Subcutaneous abdominal adipose tissue (tissue), 5 donors: ENCODE measurements around the gene HELZ.

Experiments used
- H3K27ac ChIP-seq: one replicate; pipeline ENCODE4 v1.7.0; 2013; ENCODE audit warnings: low read depth, mild to moderate bottlenecking, inconsistent platforms, low read length, moderate library complexity
- H3K27me3 ChIP-seq, 5 donors: one replicate each; pipeline ENCODE4 v1.7.0; 2013; ENCODE audit warnings: low read length in 5 of 5, inconsistent platforms in 1 of 5; ENCODE audit not compliant: control insufficient read depth in 5 of 5, insufficient read depth in 4 of 5
- H3K36me3 ChIP-seq, 5 donors: one replicate each; pipeline ENCODE4 v1.7.0; 2013; ENCODE audit warnings: low read length in 5 of 5; ENCODE audit not compliant: control insufficient read depth in 5 of 5, insufficient read depth in 5 of 5
- H3K4me1 ChIP-seq, 5 donors: one replicate each; pipeline ENCODE4 v1.7.0; 2013; ENCODE audit warnings: low read length in 5 of 5, mild to moderate bottlenecking in 3 of 5, moderate library complexity in 1 of 5; ENCODE audit not compliant: control insufficient read depth in 5 of 5, insufficient read depth in 5 of 5
- H3K4me3 ChIP-seq, 5 donors: one replicate each; pipeline ENCODE4 v1.7.0; 2013; ENCODE audit warnings: low read length in 5 of 5, low read depth in 1 of 5
- H3K9ac ChIP-seq, 5 donors: one replicate each; pipeline ENCODE4 v1.7.0; 2013; ENCODE audit warnings: low read length in 5 of 5, mild to moderate bottlenecking in 4 of 5, moderate library complexity in 3 of 5
- H3K9me3 ChIP-seq, 5 donors: one replicate each; pipeline ENCODE4 v1.7.0; 2013; ENCODE audit warnings: low read length in 5 of 5; ENCODE audit not compliant: control insufficient read depth in 5 of 5
- donor health status: healthy.
- donor health status: healthy.
- donor health status: healthy.
- donor health status: healthy.
- donor health status: healthy.

HELZ gene

DNA sequence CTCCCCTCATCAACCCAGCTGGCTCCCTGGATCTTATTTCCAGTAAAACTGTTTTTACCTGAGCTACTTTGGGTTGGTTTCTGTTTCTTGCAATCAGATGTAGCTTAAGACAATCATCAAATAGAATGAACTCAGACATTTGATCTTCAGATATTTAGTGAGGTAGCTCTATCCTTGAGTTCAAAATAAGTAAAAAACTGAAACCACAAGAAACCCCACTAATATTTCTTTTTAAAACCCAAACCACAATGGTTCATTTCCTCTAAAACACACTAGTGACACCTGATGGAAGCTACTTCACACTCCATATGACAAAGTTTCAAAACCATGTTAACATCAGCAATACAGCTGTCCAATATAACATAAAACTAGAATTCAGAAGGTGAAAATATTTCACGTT lies 162.9 kb downstream of the HELZ start:
- H3K27ac ChIP-seq: no peak overlapping the region
- no peak overlapping the region for H3K9ac ChIP-seq
- no peaks in the 10 kb centered on the region for H3K27me3 ChIP-seq
- peaks cover 0 to 10% (median 0%) of the 10 kb centered on the region in 5 donors for H3K4me1 ChIP-seq
- no peak overlapping the region for H3K4me3 ChIP-seq
- H3K36me3 ChIP-seq: peaks cover 17 to 38% (median 28%) of the 10 kb centered on the region in 5 donors
- H3K9me3 ChIP-seq: no peaks in the 10 kb centered on the region

DNA sequence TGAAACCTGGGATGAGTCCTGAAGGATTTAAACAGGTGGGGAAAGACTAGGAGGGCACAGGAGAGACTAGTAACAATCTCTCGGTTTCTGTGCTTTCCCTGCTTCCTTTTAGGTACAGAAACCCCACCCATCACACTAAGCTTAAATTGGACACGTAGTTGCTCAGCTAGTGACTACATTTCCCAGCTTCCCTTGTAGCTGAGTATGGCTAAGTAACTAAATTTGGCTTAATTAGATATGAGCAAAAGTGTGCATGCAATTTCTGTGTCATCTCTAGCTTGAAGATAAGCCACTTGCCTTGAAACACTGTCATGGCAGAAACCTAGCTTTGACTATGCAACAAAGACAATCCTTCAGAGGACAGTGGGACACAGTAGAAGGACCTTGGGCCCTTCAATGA lies 164.2 kb downstream of the HELZ start:
- H3K4me3 ChIP-seq: no peak overlapping the region
- H3K4me1 ChIP-seq: peaks cover 0 to 10% (median 0%) of the 10 kb centered on the region in 5 donors
- no peak overlapping the region for H3K9ac ChIP-seq
- H3K27me3 ChIP-seq: no peaks in the 10 kb centered on the region
- H3K9me3 ChIP-seq: no peaks in the 10 kb centered on the region
- H3K36me3 ChIP-seq: peaks cover 16 to 34% (median 26%) of the 10 kb centered on the region in 5 donors
- no peak overlapping the region for H3K27ac ChIP-seq

DNA sequence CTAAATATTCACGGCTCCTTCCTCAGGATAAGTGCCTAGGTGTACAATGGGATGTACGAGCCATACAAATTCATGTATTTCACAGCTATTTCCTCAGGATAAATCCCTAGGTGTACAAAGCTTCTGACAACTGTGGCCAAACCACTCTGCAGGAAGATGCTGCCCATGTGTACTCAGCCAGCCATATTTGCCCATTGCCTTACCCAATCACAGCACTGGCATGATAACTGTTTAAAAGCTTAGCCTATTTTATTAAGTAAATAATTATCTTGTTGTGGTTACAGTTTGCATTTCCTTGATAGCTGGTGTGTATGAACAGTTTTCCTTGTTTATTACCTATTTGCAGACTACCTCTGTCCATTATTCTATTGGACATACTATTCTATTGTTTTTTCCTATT lies 165.5 kb downstream of the HELZ start:
- Histone ChIP-seq H3K9ac (no peak overlapping the region), H3K4me1 (peaks cover 0 to 10% (median 0%) of the 10 kb centered on the region in 5 donors), H3K9me3 (no peaks in the 10 kb centered on the region), H3K27ac (no peak overlapping the region), H3K27me3 (no peaks in the 10 kb centered on the region), H3K36me3 (peaks cover 16 to 30% (median 23%) of the 10 kb centered on the region in 5 donors), H3K4me3 (no peak overlapping the region)

DNA sequence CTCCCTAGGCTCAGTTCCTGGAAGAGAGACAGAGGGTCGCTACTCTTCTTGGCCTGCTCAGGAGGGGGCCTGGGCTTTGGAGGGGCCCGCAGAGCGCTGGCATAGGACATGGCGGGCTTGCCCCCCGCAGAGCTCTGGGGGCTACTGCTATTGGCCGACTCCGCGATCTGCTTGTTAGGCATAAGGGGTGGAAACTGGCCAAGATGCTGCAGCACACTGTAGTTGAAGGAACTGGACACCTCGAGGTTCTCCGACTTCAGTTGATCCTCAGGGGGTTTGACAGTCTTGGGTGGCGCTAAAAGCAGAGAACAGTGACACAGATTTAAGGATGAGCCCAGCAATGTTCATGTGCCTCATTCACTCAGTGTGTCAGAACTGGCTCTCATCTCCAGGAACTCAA lies 166.7 kb downstream of the HELZ start:
- H3K9me3 ChIP-seq: no peaks in the 10 kb centered on the region
- H3K9ac ChIP-seq: no peak overlapping the region
- H3K36me3 ChIP-seq: peaks cover 16 to 34% (median 24%) of the 10 kb centered on the region in 5 donors
- no peaks in the 10 kb centered on the region for H3K27me3 ChIP-seq
- H3K27ac ChIP-seq: no peak overlapping the region
- peaks cover 0 to 10% (median 0%) of the 10 kb centered on the region in 5 donors for H3K4me1 ChIP-seq
- no peak overlapping the region for H3K4me3 ChIP-seq

DNA sequence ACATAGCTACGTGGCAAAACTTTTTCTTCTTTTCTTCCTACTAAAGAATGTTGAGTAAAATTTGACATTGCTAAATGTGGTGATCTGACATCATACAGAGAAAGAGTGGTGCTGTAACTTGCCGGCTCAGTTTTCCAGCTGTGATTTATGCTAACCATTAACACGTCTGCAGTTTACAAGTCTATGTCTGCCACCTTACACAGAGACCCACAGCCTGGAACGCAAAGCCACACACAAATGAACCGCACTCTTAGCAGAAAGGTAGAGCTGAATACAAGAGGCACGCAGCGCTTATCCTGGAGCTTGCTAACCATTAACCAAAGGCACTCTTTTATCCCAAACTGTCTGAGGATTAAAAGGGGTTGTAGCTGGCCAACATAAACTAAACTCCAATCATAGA lies 168.7 kb downstream of the HELZ start:
- no peaks in the 10 kb centered on the region for H3K9me3 ChIP-seq
- peaks cover 12 to 33% (median 24%) of the 10 kb centered on the region in 5 donors for H3K36me3 ChIP-seq
- H3K4me1 ChIP-seq: peaks cover 0 to 10% (median 0%) of the 10 kb centered on the region in 5 donors
- no peak overlapping the region for H3K27ac ChIP-seq
- H3K27me3 ChIP-seq: no peaks in the 10 kb centered on the region
- no peak overlapping the region for H3K9ac ChIP-seq
- no peak overlapping the region for H3K4me3 ChIP-seq

DNA sequence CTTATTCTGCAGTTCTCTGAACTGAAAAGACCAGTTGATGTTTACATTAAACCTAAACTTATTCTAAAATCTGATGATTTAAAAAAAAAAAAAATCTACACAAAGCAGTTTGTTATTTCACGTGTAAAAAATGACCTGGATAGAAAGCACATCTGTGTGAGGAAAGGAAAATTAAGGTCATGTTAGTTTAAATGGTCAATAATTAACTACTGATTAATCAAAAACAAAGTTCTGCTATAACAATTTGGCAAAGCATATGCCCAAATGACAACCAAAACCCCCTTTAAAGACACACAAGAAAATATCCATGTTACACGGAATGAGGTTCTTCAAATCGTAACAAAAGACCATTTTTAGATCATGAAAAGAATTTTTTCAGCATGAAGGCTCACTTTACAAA lies 170.2 kb downstream of the HELZ start:
- H3K27me3 ChIP-seq: no peaks in the 10 kb centered on the region
- H3K36me3 ChIP-seq: peaks cover 12 to 30% (median 17%) of the 10 kb centered on the region in 5 donors
- H3K9me3 ChIP-seq: no peaks in the 10 kb centered on the region
- H3K4me1 ChIP-seq: peaks cover 0 to 10% (median 0%) of the 10 kb centered on the region in 5 donors
- no peak overlapping the region for H3K27ac ChIP-seq
- H3K9ac ChIP-seq: no peak overlapping the region
- no peak overlapping the region for H3K4me3 ChIP-seq

DNA sequence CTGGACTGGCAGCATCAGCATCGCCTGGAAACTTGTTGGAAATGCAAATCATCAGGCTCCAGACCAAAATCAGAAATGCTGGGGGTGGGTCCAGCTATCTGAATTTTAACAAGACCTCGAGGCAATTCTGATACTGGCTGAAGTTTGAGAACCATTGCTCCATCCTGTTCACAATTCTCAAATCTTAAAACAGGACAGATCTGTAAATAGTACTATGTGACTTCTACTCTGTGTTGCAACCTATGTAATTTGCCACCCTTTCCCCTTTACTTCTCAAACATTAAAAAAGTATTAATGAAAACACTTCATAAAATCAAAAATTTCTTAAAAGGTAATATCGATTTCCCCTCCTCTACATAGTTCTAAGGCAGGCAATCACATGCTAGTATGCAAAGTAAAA lies 172.1 kb downstream of the HELZ start:
- no peak overlapping the region for H3K27ac ChIP-seq
- H3K9ac ChIP-seq: no peak overlapping the region
- no peak overlapping the region for H3K4me3 ChIP-seq
- peaks cover 7 to 24% (median 14%) of the 10 kb centered on the region in 5 donors for H3K36me3 ChIP-seq
- no peaks in the 10 kb centered on the region for H3K27me3 ChIP-seq
- H3K4me1 ChIP-seq: no peaks in the 10 kb centered on the region
- no peaks in the 10 kb centered on the region for H3K9me3 ChIP-seq

DNA sequence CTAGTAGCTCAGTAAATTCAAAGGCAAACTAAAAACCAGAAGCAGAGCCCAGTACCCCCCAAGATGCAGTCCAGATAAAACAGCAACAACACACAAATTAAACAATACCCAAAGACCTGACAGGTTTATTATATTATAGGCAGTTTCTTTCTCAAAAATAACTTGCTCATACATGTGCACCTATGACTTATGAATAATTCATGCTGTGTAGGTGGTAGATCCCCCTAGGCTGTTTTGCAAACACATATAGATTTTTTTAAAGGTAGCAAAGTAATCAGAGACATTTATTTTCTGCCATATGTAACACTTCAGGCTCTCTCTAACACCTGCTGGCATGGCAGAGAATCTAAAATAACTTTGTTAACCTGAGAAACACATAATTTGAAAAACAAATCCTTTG lies 173.4 kb downstream of the HELZ start:
- Histone ChIP-seq H3K27me3 (no peaks in the 10 kb centered on the region), H3K27ac (no peak overlapping the region), H3K4me1 (no peaks in the 10 kb centered on the region), H3K36me3 (peaks cover 7 to 22% (median 13%) of the 10 kb centered on the region in 5 donors), H3K4me3 (no peak overlapping the region), H3K9me3 (no peaks in the 10 kb centered on the region), H3K9ac (no peak overlapping the region)

DNA sequence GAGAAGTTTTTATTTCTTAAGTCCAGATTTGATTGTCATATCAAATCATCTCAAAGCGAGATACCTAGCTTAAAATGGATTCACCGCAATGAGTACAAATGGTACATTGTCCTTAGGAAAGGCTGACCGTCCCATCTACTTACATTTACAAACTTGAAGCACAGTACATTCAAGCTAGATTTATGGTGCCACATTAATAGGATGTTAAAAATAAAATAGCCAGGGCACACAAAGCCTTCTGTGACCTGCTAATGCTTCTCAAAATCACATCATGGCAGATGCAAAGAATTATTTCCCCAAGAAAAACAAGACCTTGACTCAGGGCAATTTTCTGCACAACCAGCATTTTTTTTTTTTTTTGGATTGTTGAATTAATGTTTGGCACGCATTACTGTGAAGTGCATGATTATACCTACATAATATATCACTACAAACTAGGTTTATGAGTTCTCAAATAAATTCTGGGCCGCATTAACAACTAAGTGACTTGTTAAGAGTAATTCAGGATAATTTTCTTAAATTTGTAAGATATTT lies 175.3 kb downstream of the HELZ start:
- no peaks in the 10 kb centered on the region for H3K27me3 ChIP-seq

DNA sequence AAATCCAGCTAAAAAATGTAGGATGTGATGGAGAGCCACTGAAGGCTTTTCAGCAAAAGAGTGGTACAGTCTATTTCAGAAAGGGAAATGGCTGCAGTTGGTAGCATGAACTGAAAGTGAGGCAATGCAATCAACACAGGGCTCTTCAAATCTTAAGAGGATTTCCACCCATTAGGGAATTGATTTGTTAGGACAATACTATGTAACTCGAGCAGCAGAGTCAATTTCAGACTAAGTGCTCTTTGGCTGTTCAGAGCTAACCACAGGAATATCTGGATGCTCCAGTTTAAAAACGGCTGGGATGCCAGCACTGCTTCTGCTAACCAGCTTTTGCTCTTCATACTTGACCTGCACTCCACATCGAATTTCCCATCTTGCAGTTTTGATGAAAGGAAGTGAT lies 176.0 kb downstream of the HELZ start:
- Histone ChIP-seq H3K27me3 (no peaks in the 10 kb centered on the region), H3K36me3 (peaks cover 0 to 12% (median 4%) of the 10 kb centered on the region in 5 donors), H3K9me3 (no peaks in the 10 kb centered on the region), H3K27ac (no peak overlapping the region), H3K4me1 (no peaks in the 10 kb centered on the region), H3K9ac (no peak overlapping the region), H3K4me3 (no peak overlapping the region)

More for the DNA sequence above, 175.3 kb downstream of the HELZ start:
- H3K4me1 ChIP-seq: no peaks in the 10 kb centered on the region
- no peaks in the 10 kb centered on the region for H3K9me3 ChIP-seq
- H3K36me3 ChIP-seq: peaks cover 0 to 13% (median 4%) of the 10 kb centered on the region in 5 donors
- H3K9ac ChIP-seq: no peak overlapping the region
- no peak overlapping the region for H3K27ac ChIP-seq
- no peak overlapping the region for H3K4me3 ChIP-seq
